HCT116 (cell line): ENCODE results near the gene HHAT. TPM values are rescaled to one million over a fixed set of nuclear protein-coding genes. Genes with fewer than 3 reads are reported as not detected.

Source experiments
- ATAC-seq: fragments of 200-7000 bp; cut with Tn5 transposase; 2 replicates; pipeline ENCODE4 v1.9.1; 2020; ENCODE audit warnings: mild to moderate bottlenecking, moderate library complexity
- BruUV-seq: library from RNA; stranded (reverse); fragments of 400-500 nt; replicated peaks from 2 replicates; lab custom pipeline; 2021; lab: Mats Ljungman, UMichigan
- CTCF ChIA-PET: fragments of 300-600 bp; sonication (Branson Sonifier 250); formaldehyde crosslinking; loops from one replicate; lab custom pipeline; 2021; ENCODE audit warnings: antibody characterized with exemption; lab: Charles Lee
- POLR2A ChIA-PET: fragments of 300-600, 350-600 bp; sonication (Branson Sonifier 250); formaldehyde crosslinking; loops from one replicate; lab custom pipeline; 2021; ENCODE audit warnings: antibody characterized with exemption; lab: Charles Lee
- RAD21 ChIA-PET, 2 experiments: fragments of 300-600 bp; sonication (Branson Sonifier 250); formaldehyde crosslinking; loops; one replicate each; lab custom pipeline; 2023; ENCODE audit warnings: low total read pairs in 2 of 2; ENCODE audit not compliant: uncharacterized antibody in 2 of 2, unreplicated experiment in 2 of 2, low non-redundant PET in 1 of 2; lab: Charles Lee
- DNase-seq: peaks from one replicate; pipeline ENCODE4 v3.0.0-alpha.2; 2010; ENCODE audit warnings: low read depth, low spot score
- H2AFZ ChIP-seq: fragments of 200-600 bp; shearing (Covaris generic), sonication (generic); 2 replicates; pipeline ENCODE4 v1.6.1; 2017; ENCODE audit warnings: low read depth, mixed run types, mixed read lengths, antibody characterized with exemption, low read length; ENCODE audit not compliant: poor library complexity, severe bottlenecking
- H3K27ac ChIP-seq: 2 replicates; pipeline ENCODE4 v1.5.1; 2012; ENCODE audit warnings: low read depth, low read length
- H3K27me3 ChIP-seq: fragments of 200-600 bp; sonication (generic); 2 replicates; pipeline ENCODE4 v1.6.1; 2016; ENCODE audit warnings: mixed run types, low read length, mixed read lengths; ENCODE audit not compliant: insufficient read depth
- H3K36me3 ChIP-seq, 2 experiments: fragments of 200-500 bp in 1 of 2; fragments of 200-600 bp in 1 of 2; sonication (Bioruptor generic) in 1 of 2; sonication (generic) in 1 of 2; 2 replicates each; pipeline versions ENCODE4 v1.5.1 to v1.6.1; 2014 to 2016; ENCODE audit warnings: low read length in 2 of 2, inconsistent platforms in 1 of 2, mixed read lengths in 1 of 2, mixed run types in 1 of 2; ENCODE audit not compliant: insufficient read depth in 2 of 2, control insufficient read depth in 1 of 2
- H3K4me1 ChIP-seq, 2 experiments: fragments of 200-600 bp in 1 of 2; sonication (generic) in 1 of 2; 2 replicates each; pipeline versions ENCODE4 v1.5.1 to v1.6.1; 2012 to 2017; ENCODE audit warnings: low read length in 2 of 2, inconsistent platforms in 1 of 2, mild to moderate bottlenecking in 1 of 2, mixed read lengths in 1 of 2, mixed run types in 1 of 2, moderate library complexity in 1 of 2; ENCODE audit not compliant: insufficient read depth in 2 of 2, control insufficient read depth in 1 of 2
- H3K4me2 ChIP-seq: fragments of 200-600 bp; sonication (generic); 2 replicates; pipeline ENCODE4 v1.6.1; 2017; ENCODE audit warnings: mixed run types, low read length, mixed read lengths
- H3K4me3 ChIP-seq, 2 experiments: fragments of 200-600 bp in 1 of 2; sonication (generic) in 1 of 2; replicated peaks in 1 of 2; 2 replicates each; pipeline ENCODE4 v1.5.1; 2011 to 2016; ENCODE audit warnings: low read length in 2 of 2, control low read depth in 1 of 2, low read depth in 1 of 2, mild to moderate bottlenecking in 1 of 2, mixed read lengths in 1 of 2, mixed run types in 1 of 2
- H3K79me2 ChIP-seq: fragments of 200-600 bp; sonication (generic); 2 replicates; pipeline ENCODE4 v1.6.1; 2017; ENCODE audit warnings: mild to moderate bottlenecking, mixed run types, low read length, moderate library complexity, mixed read lengths; ENCODE audit not compliant: insufficient read depth
- H3K9ac ChIP-seq: fragments of 200-600 bp; sonication (generic); 2 replicates; pipeline ENCODE4 v1.6.1; 2016; ENCODE audit warnings: low read length, mixed read lengths
- H3K9me2 ChIP-seq: fragments of 200-600 bp; sonication (generic), shearing (Covaris generic); 2 replicates; pipeline ENCODE4 v1.6.1; 2017; ENCODE audit warnings: mixed run types, mild to moderate bottlenecking, moderate library complexity; ENCODE audit not compliant: insufficient read depth
- H3K9me3 ChIP-seq, 2 experiments: fragments of 200-500 bp in 1 of 2; fragments of 200-600 bp in 1 of 2; sonication (Bioruptor generic) in 1 of 2; sonication (generic) in 1 of 2; 2 replicates each; pipeline ENCODE4 v1.6.1; 2014 to 2017; ENCODE audit warnings: low read length in 2 of 2, mixed read lengths in 2 of 2, inconsistent platforms in 1 of 2, low read depth in 1 of 2, mild to moderate bottlenecking in 1 of 2, mixed run types in 1 of 2, moderate library complexity in 1 of 2; ENCODE audit not compliant: control insufficient read depth in 1 of 2, insufficient read depth in 1 of 2
- H4K20me1 ChIP-seq: fragments of 200-600 bp; sonication (generic), shearing (Covaris generic); 2 replicates; pipeline ENCODE4 v1.6.1; 2017; ENCODE audit warnings: mixed run types, mild to moderate bottlenecking, moderate library complexity; ENCODE audit not compliant: insufficient read depth
- ELF1 ChIP-seq: IDR thresholded peaks from 2 replicates; pipeline ENCODE4 v1.6.1; 2012; ENCODE audit warnings: low read depth, borderline replicate concordance
- EZH2phosphoT487 ChIP-seq: fragments of 200-600 bp; IDR thresholded peaks from 2 replicates; pipeline ENCODE4 v1.6.1; 2018; ENCODE audit warnings: antibody characterized with exemption, borderline replicate concordance
- FOSL1 ChIP-seq: IDR thresholded peaks from 2 replicates; pipeline ENCODE4 v1.6.1; 2012; ENCODE audit warnings: low read depth
- JUND ChIP-seq: IDR thresholded peaks from 2 replicates; pipeline ENCODE4 v1.6.1; 2012
- POLR2A ChIP-seq: IDR thresholded peaks from 2 replicates; pipeline ENCODE4 v1.7.0; 2011; ENCODE audit warnings: borderline replicate concordance; ENCODE audit not compliant: insufficient read depth, insufficient read length; ENCODE audit errors: extremely low read depth
- POLR2AphosphoS5 ChIP-seq: IDR thresholded peaks from 2 replicates; pipeline ENCODE4 v1.6.1; 2011; ENCODE audit warnings: mild to moderate bottlenecking, low read depth, low read length, moderate library complexity
- REST ChIP-seq: IDR thresholded peaks from 2 replicates; pipeline ENCODE4 v1.6.1; 2012; ENCODE audit warnings: low read depth
- SIN3A ChIP-seq: IDR thresholded peaks from 2 replicates; pipeline ENCODE4 v1.6.1; 2012; ENCODE audit warnings: low read depth
- SP1 ChIP-seq: IDR thresholded peaks from 2 replicates; pipeline ENCODE4 v1.6.1; 2012; ENCODE audit warnings: low read depth
- YY1 ChIP-seq: IDR thresholded peaks from 2 replicates; pipeline ENCODE4 v1.6.1; 2011; ENCODE audit warnings: low read length, low read depth, moderate library complexity, mild to moderate bottlenecking; ENCODE audit not compliant: insufficient replicate concordance; ENCODE audit errors: extremely low read depth
- intact Hi-C: fragments of 100-400 bp; cut with micrococcal nuclease; formaldehyde crosslinking; loops from 2 replicates; pipeline ENCODE4 v1.10.0; 2022
- total RNA-seq: library from RNA; stranded (reverse); gene quantifications from one replicate; pipeline ENCODE4 v1.2.1, GENCODE V29; 2021; ENCODE audit not compliant: unreplicated experiment
- TF ChIP-seq, protein P1 (sequence below): IDR thresholded peaks from 2 replicates; pipeline ENCODE4 v1.6.1; 2012
- TF ChIP-seq, protein P2 (sequence below), 3 experiments: fragments of 200-600 bp in 1 of 3; sonication (generic) in 1 of 3; IDR thresholded peaks in 2 of 3; conservative IDR thresholded peaks in 1 of 3; 2 replicates each; pipeline ENCODE4 v1.5.1; 2012 to 2017; ENCODE audit warnings: low read depth in 2 of 3, low read length in 2 of 3, antibody characterized with exemption in 1 of 3, borderline replicate concordance in 1 of 3, control low read depth in 1 of 3, mild to moderate bottlenecking in 1 of 3, mixed read lengths in 1 of 3, mixed run types in 1 of 3, moderate library complexity in 1 of 3; ENCODE audit not compliant: insufficient read depth in 1 of 3

Gene HHAT
- total RNA-seq, 1 experiment from 2014 or later: 2.7 TPM

DNA sequence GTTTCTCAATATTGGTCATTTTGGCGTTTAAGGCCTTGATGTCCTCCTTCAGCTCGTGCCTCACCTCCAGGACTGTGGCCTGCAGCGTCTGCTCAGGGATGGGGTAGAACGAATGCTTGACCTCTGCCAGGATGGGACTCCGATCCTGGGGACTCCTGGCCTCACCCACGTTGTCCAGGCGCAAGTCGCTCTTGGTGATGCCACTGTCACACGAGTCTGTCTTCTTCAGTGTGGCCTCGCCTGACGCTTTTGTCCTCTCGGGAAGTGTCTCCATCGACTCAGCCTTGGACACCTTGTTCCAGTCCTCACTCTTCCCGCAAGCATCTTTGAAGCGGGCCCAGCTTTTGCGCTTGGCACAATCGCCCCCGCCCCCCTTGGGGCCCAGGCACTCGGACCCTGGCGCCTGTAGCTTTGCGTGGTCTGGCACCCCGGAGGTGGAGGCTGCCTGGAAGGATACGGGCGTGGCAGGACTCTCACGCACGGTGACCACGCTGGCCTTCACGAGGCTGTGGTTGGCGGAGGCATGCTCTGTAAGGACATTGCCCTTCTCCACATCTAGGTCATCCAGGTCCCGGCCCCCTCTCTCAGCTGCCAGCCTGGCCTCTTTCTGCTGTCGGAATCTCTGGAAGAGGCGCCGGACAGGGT, 354.8 kb downstream of the HHAT start:
- Histone ChIP-seq H3K4me2 (no peak overlapping the region), H3K27ac (no peak overlapping the region), H3K9me2 (no peaks in the 10 kb centered on the region), H3K36me3 (no peaks in the 10 kb centered on the region), H2AFZ (no peak overlapping the region), H4K20me1 (no peaks in the 10 kb centered on the region), H3K4me1 (no peaks in the 10 kb centered on the region), H3K9ac (no peak overlapping the region), H3K79me2 (no peaks in the 10 kb centered on the region), H3K4me3 (no peak overlapping the region), H3K27me3 (no peaks in the 10 kb centered on the region; the same call in 1 of the 2 replicates), H3K9me3 (no peaks in the 10 kb centered on the region)
- TF ChIP-seq POLR2AphosphoS5 (no peak), YY1 (no peak), EZH2phosphoT487 (no peak), POLR2A (no peak), ELF1 (no peak), SP1 (no peak), JUND (no peak), FOSL1 (no peak), SIN3A (no peak), REST (no peak)
- TF ChIP-seq, protein P1, sequence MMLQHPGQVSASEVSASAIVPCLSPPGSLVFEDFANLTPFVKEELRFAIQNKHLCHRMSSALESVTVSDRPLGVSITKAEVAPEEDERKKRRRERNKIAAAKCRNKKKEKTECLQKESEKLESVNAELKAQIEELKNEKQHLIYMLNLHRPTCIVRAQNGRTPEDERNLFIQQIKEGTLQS: no peak
- TF ChIP-seq, protein P2, sequence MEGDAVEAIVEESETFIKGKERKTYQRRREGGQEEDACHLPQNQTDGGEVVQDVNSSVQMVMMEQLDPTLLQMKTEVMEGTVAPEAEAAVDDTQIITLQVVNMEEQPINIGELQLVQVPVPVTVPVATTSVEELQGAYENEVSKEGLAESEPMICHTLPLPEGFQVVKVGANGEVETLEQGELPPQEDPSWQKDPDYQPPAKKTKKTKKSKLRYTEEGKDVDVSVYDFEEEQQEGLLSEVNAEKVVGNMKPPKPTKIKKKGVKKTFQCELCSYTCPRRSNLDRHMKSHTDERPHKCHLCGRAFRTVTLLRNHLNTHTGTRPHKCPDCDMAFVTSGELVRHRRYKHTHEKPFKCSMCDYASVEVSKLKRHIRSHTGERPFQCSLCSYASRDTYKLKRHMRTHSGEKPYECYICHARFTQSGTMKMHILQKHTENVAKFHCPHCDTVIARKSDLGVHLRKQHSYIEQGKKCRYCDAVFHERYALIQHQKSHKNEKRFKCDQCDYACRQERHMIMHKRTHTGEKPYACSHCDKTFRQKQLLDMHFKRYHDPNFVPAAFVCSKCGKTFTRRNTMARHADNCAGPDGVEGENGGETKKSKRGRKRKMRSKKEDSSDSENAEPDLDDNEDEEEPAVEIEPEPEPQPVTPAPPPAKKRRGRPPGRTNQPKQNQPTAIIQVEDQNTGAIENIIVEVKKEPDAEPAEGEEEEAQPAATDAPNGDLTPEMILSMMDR (IDR thresholded peaks at IDR 0.05 in 2 of 3, conservative IDR thresholded peaks at IDR 0.05 in 1 of 3; ENCODE audit: borderline replicate concordance in 1 of 3, insufficient read depth in 1 of 3, low read depth in 2 of 3, low read length in 2 of 3): no peak
- no TSS peak for BruUV-seq
- no peak for ATAC-seq
- CTCF ChIA-PET: no interaction called here
- RAD21 ChIA-PET: no interaction called here
- POLR2A ChIA-PET: no interaction called here
- no peak for DNase-seq
- intact Hi-C loops: no loop called here
